GM12891 (cell line): ENCODE data around the gene KCTD2.

Source experiments
- POLR2A ChIP-seq: IDR thresholded peaks from 2 replicates; pipeline ENCODE4 v1.6.1; 2011; ENCODE audit warnings: low read depth, low read length, control low read depth
- POLR2AphosphoS5 ChIP-seq: IDR thresholded peaks from 2 replicates; pipeline ENCODE4 v1.6.1; 2011; ENCODE audit warnings: low read depth, low read length, control low read depth
- TAF1 ChIP-seq: IDR thresholded peaks from 2 replicates; pipeline ENCODE4 v1.6.1; 2011; ENCODE audit warnings: low read depth, low read length, control low read depth

DNA sequence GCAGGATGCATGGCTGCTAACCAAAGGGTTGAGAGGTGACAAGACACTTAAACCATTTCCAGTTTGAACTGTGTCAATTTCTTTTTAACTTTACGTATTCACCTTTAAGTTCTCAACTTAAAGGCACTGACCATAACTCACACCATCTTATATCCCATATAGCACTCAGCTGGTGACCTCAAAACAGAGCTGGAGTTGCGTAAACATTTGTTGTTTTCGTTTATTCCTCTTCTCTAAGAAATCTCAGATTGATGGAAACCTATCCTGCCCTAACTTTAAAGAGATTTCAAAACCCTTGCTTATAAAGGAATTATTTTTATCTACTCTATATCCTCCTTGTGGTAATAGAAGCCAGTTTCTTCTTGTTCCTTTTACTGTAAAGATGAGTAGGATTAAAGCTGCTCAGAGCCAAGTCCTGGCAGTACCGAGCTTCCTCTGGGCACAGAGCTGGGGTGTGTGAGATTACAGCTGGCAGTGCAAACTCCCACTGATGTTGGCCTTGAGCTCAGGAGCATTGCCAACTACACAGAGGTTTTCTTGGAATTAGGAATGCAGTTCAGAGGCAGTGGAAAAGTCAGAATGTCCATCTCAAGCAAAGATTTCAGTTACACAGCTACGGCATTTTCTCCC is 1.3 kb downstream of the KCTD2 start:
- no peak for TF ChIP-seq POLR2A
- no peak for TF ChIP-seq POLR2AphosphoS5
- TF ChIP-seq TAF1, result no peak
